HG03108 (cell line): Measurements from ENCODE around the gene FGR.

Source experiments
- ATAC-seq: cut with Tn5 transposase; IDR thresholded peaks from one replicate; pipeline ENCODE4 v1.9.1; 2021; ENCODE audit warnings: moderate library complexity; ENCODE audit not compliant: unreplicated experiment

The FGR gene

GRCh38 chr1:27601771-27602461 lies 33.1 kb downstream of the FGR start:
- ATAC-seq, result no peak

- no peak for ATAC-seq
These were observed 33.6 kb downstream of the FGR start for GRCh38 chr1:27601321-27601770.

GRCh38 chr1:27600498-27601175 lies 34.3 kb downstream of the FGR start:
- no peak for ATAC-seq

- no peak for ATAC-seq
These were observed 35.1 kb downstream of the FGR start for GRCh38 chr1:27599605-27600497.

GRCh38 chr1:27598902-27599528 lies 36.0 kb downstream of the FGR start:
- ATAC-seq, result no peak

- ATAC-seq, result no peak
These were observed 36.7 kb downstream of the FGR start for GRCh38 chr1:27598295-27598687.

- ATAC-seq, result no peak
These were observed 37.3 kb downstream of the FGR start for GRCh38 chr1:27597516-27598294.

- no peak for ATAC-seq
These were observed 38.0 kb downstream of the FGR start for GRCh38 chr1:27596986-27597385.

- ATAC-seq, result no peak
These were observed 38.7 kb downstream of the FGR start for GRCh38 chr1:27596261-27596660.

GRCh38 chr1:27595597-27595996 lies 39.4 kb downstream of the FGR start:
- no peak for ATAC-seq

GRCh38 chr1:27594564-27595510 lies 40.1 kb downstream of the FGR start:
- no peak for ATAC-seq

- no peak for ATAC-seq
These were observed 41.1 kb downstream of the FGR start for GRCh38 chr1:27593678-27594563.

- no peak for ATAC-seq
These were observed 41.9 kb downstream of the FGR start for GRCh38 chr1:27592931-27593677.

GRCh38 chr1:27592232-27592930 lies 42.6 kb downstream of the FGR start:
- ATAC-seq, result no peak

GRCh38 chr1:27591622-27592021 lies 43.4 kb downstream of the FGR start:
- ATAC-seq, result no peak

GRCh38 chr1:27590917-27591508 lies 44.0 kb downstream of the FGR start:
- no peak for ATAC-seq
